ENCODE results near the gene UHRF1.

GRCh38 chr19:4868286-4868834 is 40.9 kb upstream of the UHRF1 start:
- no peak for TF ChIP-seq CTCF (IDR thresholded peaks at IDR 0.05)
- no peak for TF ChIP-seq POLR2A (IDR thresholded peaks at IDR 0.05)
